T-helper 2 cell treated with Interferon-gamma antibody and Interleukin-4, amounts not matched to agents 5 μg/mL and 100 μg/mL, for 36 hours (primary cell): ENCODE measurements around the gene GTPBP4.

ENCODE experiments used
- DNase-seq: peaks from one replicate; pipeline ENCODE4 v3.0.0; 2021; ENCODE audit warnings: low spot score
- H3K27ac Mint-ChIP-seq: one replicate; pipeline ENCODE4 v1.8.0; 2021; ENCODE audit warnings: mild to moderate bottlenecking, mixed read lengths
- H3K27me3 Mint-ChIP-seq: one replicate; pipeline ENCODE4 v1.8.0; 2021; ENCODE audit warnings: low read depth, mixed read lengths
- H3K36me3 Mint-ChIP-seq: one replicate; pipeline ENCODE4 v1.8.0; 2021; ENCODE audit warnings: low read depth, mixed read lengths
- H3K4me1 Mint-ChIP-seq: one replicate; pipeline ENCODE4 v1.8.0; 2021; ENCODE audit warnings: low read depth, mixed read lengths
- H3K4me3 Mint-ChIP-seq: one replicate; pipeline ENCODE4 v1.8.0; 2022; ENCODE audit warnings: mild to moderate bottlenecking, moderate library complexity, mixed read lengths
- H3K9me3 Mint-ChIP-seq: one replicate; pipeline ENCODE4 v1.8.0; 2021; ENCODE audit warnings: mixed read lengths

The GTPBP4 gene

DNA sequence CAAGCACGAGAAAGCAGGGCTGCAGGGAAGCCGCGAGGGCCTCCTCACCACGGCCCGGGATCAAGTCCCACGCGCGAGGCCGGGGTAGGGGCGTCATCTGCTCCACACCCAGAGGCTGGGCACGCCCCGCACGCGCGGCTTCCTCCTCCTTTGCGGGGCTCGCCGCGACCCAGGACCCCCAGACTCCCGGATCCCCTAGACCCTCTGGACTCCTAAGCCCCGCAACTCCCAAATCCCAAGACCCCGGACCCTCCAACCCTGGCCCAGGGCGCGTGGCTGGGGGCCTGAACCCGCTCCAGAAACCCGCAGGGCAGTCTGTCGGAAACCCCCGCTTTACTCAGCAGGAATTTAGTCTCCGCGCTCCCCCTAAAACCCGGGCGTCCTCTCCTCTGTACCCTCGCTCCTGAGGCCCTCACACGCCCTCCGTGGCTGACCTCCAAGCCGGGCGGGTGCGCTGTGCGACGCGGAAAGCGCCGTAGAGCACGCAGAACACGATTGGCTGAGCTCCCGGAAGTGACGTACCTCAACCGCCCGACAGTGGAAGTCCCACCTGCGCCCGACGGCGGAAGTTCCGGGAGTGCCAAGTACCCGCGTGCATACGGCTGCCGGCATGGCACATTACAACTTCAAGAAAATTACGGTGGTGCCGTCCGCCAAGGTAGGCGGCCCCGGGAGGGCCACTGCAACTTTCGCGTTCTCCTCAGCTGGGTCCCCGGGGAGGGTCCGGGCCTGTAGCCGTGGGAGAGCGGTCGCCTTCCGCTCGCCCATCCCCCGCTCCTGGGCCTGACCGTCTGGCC, at the start of gene GTPBP4:
GTPBP4 (plus strand) TSS at position 565 of the 797 bp plus-strand sequence; CDS start at position 611, 46 bp downstream.
- peak; percentile 96 for DNase-seq
- H3K36me3 Mint-ChIP-seq, result peaks cover 28% of the 10 kb centered on the region
- H3K4me1 Mint-ChIP-seq, result peaks cover 23% of the 10 kb centered on the region
- no peaks in the 10 kb centered on the region for H3K9me3 Mint-ChIP-seq
- no peaks in the 10 kb centered on the region for H3K27me3 Mint-ChIP-seq
- H3K4me3 Mint-ChIP-seq, result peak within 1 kb of the TSS; percentile 94
- H3K27ac Mint-ChIP-seq, result peak within 1 kb of the TSS; percentile 97

GRCh38 chr10:938941-939678, 49.1 kb upstream of the GTPBP4 start:
- H3K27me3 Mint-ChIP-seq, result no peaks in the 10 kb centered on the region
- no peaks in the 10 kb centered on the region for H3K36me3 Mint-ChIP-seq
- DNase-seq, result no peak
- no peak overlapping the region for H3K4me3 Mint-ChIP-seq
- no peaks in the 10 kb centered on the region for H3K9me3 Mint-ChIP-seq
- H3K4me1 Mint-ChIP-seq, result peaks cover 9% of the 10 kb centered on the region
- no peak overlapping the region for H3K27ac Mint-ChIP-seq

DNA sequence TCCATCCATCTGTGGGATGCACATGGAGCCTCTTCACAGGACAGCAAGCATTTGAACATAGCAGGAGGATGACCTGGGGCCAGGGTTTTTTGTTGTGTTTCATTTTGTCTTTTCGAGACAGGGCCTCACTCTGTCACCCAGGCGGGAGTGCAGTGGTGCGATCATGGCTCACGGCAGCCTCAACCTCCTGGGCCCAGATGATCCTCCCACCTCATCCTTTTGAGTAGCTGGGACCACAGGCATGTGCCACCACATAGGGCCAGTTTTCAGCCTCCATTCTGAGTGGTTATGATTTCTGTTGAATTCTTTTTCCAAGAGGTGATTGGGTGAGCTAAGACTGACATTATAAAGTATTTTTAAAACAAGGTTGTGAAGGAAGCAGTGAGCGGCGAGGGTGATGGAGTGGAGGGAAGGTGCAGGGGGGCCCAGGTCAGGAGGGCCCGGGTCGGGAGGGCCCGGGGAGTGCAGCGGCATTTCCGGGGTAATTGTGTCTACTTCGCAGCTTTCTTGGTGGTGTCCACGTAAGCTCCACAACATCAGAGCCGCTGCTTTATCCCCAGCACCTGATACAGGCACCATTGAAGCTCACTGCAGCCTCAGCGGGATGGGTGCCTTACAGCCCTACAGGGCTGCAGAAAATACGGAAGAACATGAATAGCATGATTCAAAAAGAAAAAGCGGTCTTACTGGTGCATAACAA, 44.8 kb upstream of the GTPBP4 start:
- H3K36me3 Mint-ChIP-seq, result no peaks in the 10 kb centered on the region
- no peaks in the 10 kb centered on the region for H3K27me3 Mint-ChIP-seq
- DNase-seq, result no peak
- H3K9me3 Mint-ChIP-seq, result no peaks in the 10 kb centered on the region
- H3K4me3 Mint-ChIP-seq, result no peak overlapping the region
- peaks cover 16% of the 10 kb centered on the region for H3K4me1 Mint-ChIP-seq
- H3K27ac Mint-ChIP-seq, result no peak overlapping the region

- Mint-ChIP-seq H3K4me3 (no peak overlapping the region), H3K27ac (peak overlapping the region; percentile 47), H3K9me3 (no peaks in the 10 kb centered on the region), H3K4me1 (peaks cover 13% of the 10 kb centered on the region), H3K36me3 (no peaks in the 10 kb centered on the region), H3K27me3 (no peaks in the 10 kb centered on the region)
- DNase-seq, result no peak
Observed at GRCh38 chr10:944034-944831, 44.0 kb upstream of the GTPBP4 start.

- DNase-seq, result no peak
- no peak overlapping the region for H3K4me3 Mint-ChIP-seq
- no peak overlapping the region for H3K27ac Mint-ChIP-seq
- peaks cover 10% of the 10 kb centered on the region for H3K4me1 Mint-ChIP-seq
- H3K9me3 Mint-ChIP-seq, result no peaks in the 10 kb centered on the region
- no peaks in the 10 kb centered on the region for H3K27me3 Mint-ChIP-seq
- H3K36me3 Mint-ChIP-seq, result no peaks in the 10 kb centered on the region
Observed at GRCh38 chr10:945778-946177, 42.5 kb upstream of the GTPBP4 start.

GRCh38 chr10:947051-947450, 41.2 kb upstream of the GTPBP4 start:
- H3K9me3 Mint-ChIP-seq, result no peaks in the 10 kb centered on the region
- H3K27me3 Mint-ChIP-seq, result peaks cover 4% of the 10 kb centered on the region

GRCh38 chr10:947881-948280, 40.4 kb upstream of the GTPBP4 start:
- DNase-seq, result no peak
- no peak overlapping the region for H3K27ac Mint-ChIP-seq
- no peak overlapping the region for H3K4me3 Mint-ChIP-seq
- no peaks in the 10 kb centered on the region for H3K36me3 Mint-ChIP-seq
- peaks cover 4% of the 10 kb centered on the region for H3K27me3 Mint-ChIP-seq
- no peaks in the 10 kb centered on the region for H3K9me3 Mint-ChIP-seq
- peaks cover 10% of the 10 kb centered on the region for H3K4me1 Mint-ChIP-seq

More at GRCh38 chr10:947051-947450, 41.2 kb upstream of the GTPBP4 start:
- Mint-ChIP-seq H3K36me3 (no peaks in the 10 kb centered on the region), H3K27ac (no peak overlapping the region), H3K4me1 (peaks cover 10% of the 10 kb centered on the region), H3K4me3 (no peak overlapping the region)
- DNase-seq, result no peak

DNA sequence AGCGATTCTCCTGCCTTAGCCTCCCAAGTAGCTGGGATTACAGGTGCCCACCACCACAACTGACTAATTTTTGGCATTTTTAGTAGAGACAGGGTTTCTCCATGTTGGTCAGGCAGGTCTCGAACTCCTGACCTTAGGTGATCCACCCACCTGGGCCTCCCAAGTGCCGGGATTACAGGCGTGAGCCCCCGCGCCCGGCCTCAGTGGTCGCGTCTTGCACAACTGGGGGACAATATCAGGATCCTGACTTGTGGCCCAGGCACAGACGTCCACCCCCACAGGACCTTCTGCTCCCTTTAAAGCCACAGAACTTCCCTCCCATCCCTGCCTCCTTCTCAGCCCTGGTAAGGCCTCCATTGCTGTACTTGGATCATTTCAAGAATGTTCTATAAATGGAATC, 39.9 kb upstream of the GTPBP4 start:
- Mint-ChIP-seq H3K4me1 (peaks cover 10% of the 10 kb centered on the region), H3K4me3 (no peak overlapping the region), H3K27me3 (peaks cover 4% of the 10 kb centered on the region), H3K9me3 (no peaks in the 10 kb centered on the region), H3K27ac (no peak overlapping the region), H3K36me3 (no peaks in the 10 kb centered on the region)
- no peak for DNase-seq

GRCh38 chr10:949446-949845, 38.8 kb upstream of the GTPBP4 start:
- Mint-ChIP-seq H3K36me3 (no peaks in the 10 kb centered on the region), H3K9me3 (no peaks in the 10 kb centered on the region), H3K27ac (no peak overlapping the region), H3K4me1 (peaks cover 3% of the 10 kb centered on the region), H3K27me3 (peaks cover 6% of the 10 kb centered on the region), H3K4me3 (no peak overlapping the region)
- no peak for DNase-seq

DNA sequence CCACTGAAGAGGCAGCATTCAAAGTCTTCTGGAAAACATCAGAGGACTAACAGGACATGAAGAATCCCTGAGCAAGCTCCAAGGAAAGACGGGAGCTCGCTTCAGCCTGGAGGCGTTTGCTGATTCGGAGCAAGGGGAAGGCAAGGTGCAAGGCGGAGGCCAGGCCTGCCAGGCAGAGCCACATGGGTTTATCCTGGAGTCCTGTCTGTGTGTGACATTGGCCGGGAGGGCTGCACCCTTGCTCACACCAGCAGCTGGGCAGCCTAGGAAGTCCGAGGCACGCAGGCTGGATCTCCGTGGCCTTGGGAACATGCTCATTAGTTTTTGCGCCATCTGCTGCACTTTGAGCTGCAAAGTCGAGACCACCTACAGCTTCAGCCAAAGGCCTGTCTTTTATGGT, 34.4 kb upstream of the GTPBP4 start:
- no peak for DNase-seq
- peaks cover 12% of the 10 kb centered on the region for H3K27me3 Mint-ChIP-seq
- H3K4me1 Mint-ChIP-seq, result no peaks in the 10 kb centered on the region
- no peak overlapping the region for H3K27ac Mint-ChIP-seq
- no peaks in the 10 kb centered on the region for H3K9me3 Mint-ChIP-seq
- no peak overlapping the region for H3K4me3 Mint-ChIP-seq
- H3K36me3 Mint-ChIP-seq, result no peaks in the 10 kb centered on the region

- no peak for DNase-seq
- Mint-ChIP-seq H3K9me3 (no peaks in the 10 kb centered on the region), H3K27me3 (peaks cover 14% of the 10 kb centered on the region), H3K4me3 (no peak overlapping the region), H3K36me3 (no peaks in the 10 kb centered on the region), H3K27ac (no peak overlapping the region), H3K4me1 (no peaks in the 10 kb centered on the region)
Observed at GRCh38 chr10:954396-954795, 33.8 kb upstream of the GTPBP4 start.

GRCh38 chr10:955127-955819, 33.0 kb upstream of the GTPBP4 start:
- no peaks in the 10 kb centered on the region for H3K9me3 Mint-ChIP-seq
- no peak overlapping the region for H3K27ac Mint-ChIP-seq
- H3K4me3 Mint-ChIP-seq, result no peak overlapping the region
- peaks cover 17% of the 10 kb centered on the region for H3K27me3 Mint-ChIP-seq
- no peaks in the 10 kb centered on the region for H3K36me3 Mint-ChIP-seq
- DNase-seq, result no peak
- no peaks in the 10 kb centered on the region for H3K4me1 Mint-ChIP-seq

GRCh38 chr10:955820-956217, 32.4 kb upstream of the GTPBP4 start:
- H3K27ac Mint-ChIP-seq, result no peak overlapping the region
- H3K27me3 Mint-ChIP-seq, result peaks cover 16% of the 10 kb centered on the region
- no peak for DNase-seq
- H3K36me3 Mint-ChIP-seq, result no peaks in the 10 kb centered on the region
- no peaks in the 10 kb centered on the region for H3K9me3 Mint-ChIP-seq
- no peak overlapping the region for H3K4me3 Mint-ChIP-seq
- H3K4me1 Mint-ChIP-seq, result no peaks in the 10 kb centered on the region
